Measurements from ENCODE around the gene ASB18.

The ASB18 gene

DNA sequence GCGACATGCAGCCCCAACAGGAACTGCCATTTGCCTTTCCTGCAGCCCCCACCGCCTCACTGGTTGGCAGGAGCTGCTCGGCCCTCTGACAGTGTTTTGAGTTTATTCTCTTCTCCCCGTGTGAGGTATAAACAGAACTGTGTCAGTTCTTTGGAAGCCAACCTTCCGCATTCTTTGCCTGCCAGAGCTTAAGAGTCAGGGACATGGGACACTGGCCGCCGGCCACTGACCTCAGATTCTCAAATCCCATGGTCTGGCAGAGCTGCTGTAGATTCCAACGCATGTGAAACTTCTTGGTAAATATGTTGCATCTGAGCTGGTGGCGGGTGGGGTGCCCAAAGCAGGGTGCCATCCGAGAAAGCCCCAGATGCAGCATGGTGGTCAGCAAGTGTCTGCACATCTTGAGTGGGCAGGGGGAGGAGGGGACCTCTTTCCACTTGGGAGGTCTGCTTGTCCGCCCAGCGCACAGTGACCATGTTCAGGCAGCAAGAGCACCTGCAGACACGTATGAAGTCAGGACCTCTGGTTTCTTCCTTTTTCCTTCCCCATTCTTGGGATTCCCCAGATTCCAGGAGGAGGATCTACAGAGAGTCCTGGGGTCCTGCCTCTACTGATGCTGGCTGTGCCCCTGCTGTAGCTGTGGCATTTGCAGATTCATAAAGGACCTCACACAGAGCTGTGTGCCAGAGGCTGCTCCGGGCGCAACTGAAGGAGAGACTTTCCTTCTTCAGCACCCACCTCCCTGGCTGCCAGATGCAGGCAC is 23.8 kb downstream of the ASB18 start:
- TF ChIP-seq CTCF (conservative IDR thresholded peaks at IDR 0.05; ENCODE audit: low read depth), result no peak
- no peak for DNase-seq (ENCODE audit: low spot score)
- H3K27ac ChIP-seq, result no peak overlapping the region
- ChIA-PET POLR2A (ENCODE audit: low non-redundant PET) (no interaction called here), CTCF (interaction anchor here (1.2 kb wide), 1 partner anchor 11 kb away, joined by 3 read pairs; no protein-coding TSS in a partner anchor)

GRCh38 chr2:236239276-236240065 is 24.7 kb downstream of the ASB18 start:
- H3K27ac ChIP-seq, result no peak overlapping the region
- TF ChIP-seq CTCF (conservative IDR thresholded peaks at IDR 0.05; ENCODE audit: low read depth), result no peak
- POLR2A ChIA-PET (ENCODE audit: low non-redundant PET), result no interaction called here
- CTCF ChIA-PET, result interaction anchor here (0.6 to 1.2 kb wide), 2 partner anchors 12 to 97 kb away, joined by 3 read pairs; no protein-coding TSS in a partner anchor
- DNase-seq (ENCODE audit: low spot score), result no peak

DNA sequence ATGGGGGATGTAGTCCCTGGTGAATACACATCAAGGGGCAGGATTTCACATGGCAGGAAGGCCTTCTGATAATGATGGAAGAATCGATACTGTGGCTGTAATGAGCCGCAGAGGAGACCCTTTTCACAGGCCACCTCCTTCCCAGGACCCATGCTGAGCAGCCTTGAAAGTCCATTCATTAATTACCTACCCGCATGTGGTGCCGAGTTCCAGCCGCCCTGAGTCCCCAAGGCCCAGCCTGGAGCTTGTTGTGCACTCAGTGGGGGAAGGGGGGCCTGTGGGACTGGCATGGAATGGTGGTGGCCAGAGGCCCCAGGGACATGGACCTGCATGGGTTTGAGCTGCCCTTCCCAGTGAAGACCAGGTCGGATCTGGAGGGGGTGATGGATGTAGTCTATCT is 25.5 kb downstream of the ASB18 start:
- no peak for TF ChIP-seq CTCF (conservative IDR thresholded peaks at IDR 0.05; ENCODE audit: low read depth)
- no peak for DNase-seq (ENCODE audit: low spot score)
- H3K27ac ChIP-seq, result no peak overlapping the region
- CTCF ChIA-PET, result interaction anchor here (0.6 kb wide), 1 partner anchor 96 kb away, joined by 3 read pairs; no protein-coding TSS in a partner anchor
- POLR2A ChIA-PET (ENCODE audit: low non-redundant PET), result no interaction called here

DNA sequence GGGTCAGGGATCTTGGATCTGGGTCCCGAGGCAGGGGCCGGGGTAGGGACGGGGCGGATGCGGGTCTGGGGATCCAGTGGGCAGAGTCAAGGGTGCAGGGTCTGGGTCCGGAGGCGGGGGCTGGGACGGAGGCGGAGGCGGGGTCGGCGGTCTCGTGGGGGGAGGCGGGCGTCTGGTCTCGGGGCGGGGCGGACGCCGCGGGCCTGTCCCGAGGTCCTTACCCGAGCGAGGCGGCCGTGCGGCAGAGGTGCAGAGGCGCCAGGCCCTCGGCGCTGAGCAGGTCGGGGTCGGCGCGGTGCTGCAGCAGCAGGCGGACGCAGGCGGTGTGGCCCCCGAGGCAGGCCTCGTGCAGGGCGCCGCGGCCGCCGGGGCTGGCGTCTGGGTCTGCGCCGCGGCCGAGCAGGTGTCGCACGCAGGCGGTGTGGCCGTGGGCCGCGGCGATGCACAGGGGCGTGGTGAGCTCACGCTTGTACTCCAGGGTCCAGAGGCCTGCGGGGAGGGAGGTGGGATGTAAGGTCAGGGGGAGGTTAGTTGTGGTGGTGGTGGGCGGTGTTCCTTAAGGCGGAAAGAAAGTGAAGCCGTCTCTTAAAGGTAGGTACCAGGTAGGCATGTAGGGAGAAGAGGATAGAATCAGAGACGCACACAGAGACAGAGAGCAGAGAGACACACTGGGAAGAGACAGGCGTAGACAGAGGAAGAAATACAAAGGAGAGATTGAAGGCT is 26.6 kb downstream of the ASB18 start:
- DNase-seq (ENCODE audit: low spot score), result no peak
- no peak for TF ChIP-seq CTCF (conservative IDR thresholded peaks at IDR 0.05; ENCODE audit: low read depth)
- POLR2A ChIA-PET (ENCODE audit: low non-redundant PET), result no interaction called here
- CTCF ChIA-PET, result no interaction called here
- no peak overlapping the region for H3K27ac ChIP-seq

GRCh38 chr2:236236559-236237452 is 27.4 kb downstream of the ASB18 start:
- TF ChIP-seq CTCF (conservative IDR thresholded peaks at IDR 0.05; ENCODE audit: low read depth), result no peak
- no peak overlapping the region for H3K27ac ChIP-seq
- CTCF ChIA-PET, result interaction anchor here (0.6 kb wide), 1 partner anchor 58 kb away, joined by 3 read pairs; no protein-coding TSS in a partner anchor
- no peak for DNase-seq (ENCODE audit: low spot score)
- POLR2A ChIA-PET (ENCODE audit: low non-redundant PET), result interaction anchor here (0.7 kb wide), 1 partner anchor 950 kb away, joined by 3 read pairs; no protein-coding TSS in a partner anchor

All from RWPE1 (cell line).